ENCODE data around the gene TPRA1. TPM values are rescaled to one million over a fixed set of nuclear protein-coding genes. Genes with fewer than 3 reads are reported as not detected.
A peak's percentile ranks its signal among the peaks of the same experiment; 100 is the strongest.

Gene TPRA1
- total RNA-seq, 1 donor, result 40.6 TPM

DNA sequence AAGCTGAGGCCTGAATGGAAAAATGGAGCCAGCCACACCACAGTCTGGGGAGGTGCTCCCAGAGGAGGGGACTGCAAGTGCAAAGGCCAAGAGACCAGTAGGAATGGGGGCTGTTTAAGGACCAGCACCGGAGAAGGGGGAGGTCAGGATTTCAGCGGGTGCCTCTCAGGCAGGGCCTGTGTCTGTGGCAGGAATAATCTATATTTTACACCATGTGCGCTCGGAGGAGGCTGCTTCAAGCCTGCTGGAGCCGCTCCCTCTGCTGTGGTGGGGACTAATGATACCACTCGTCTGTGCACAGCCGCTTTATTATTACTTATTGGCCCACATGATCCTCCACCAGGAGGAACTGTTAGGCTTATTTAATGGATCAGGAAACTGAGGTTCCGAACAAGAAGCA lies 45.3 kb downstream of the TPRA1 start:
- no peak for DNase-seq (ENCODE audit: low read depth)
- H3K4me3 ChIP-seq (ENCODE audit: low read depth, low read length), result no peak overlapping the region
- TF ChIP-seq, protein P1, sequence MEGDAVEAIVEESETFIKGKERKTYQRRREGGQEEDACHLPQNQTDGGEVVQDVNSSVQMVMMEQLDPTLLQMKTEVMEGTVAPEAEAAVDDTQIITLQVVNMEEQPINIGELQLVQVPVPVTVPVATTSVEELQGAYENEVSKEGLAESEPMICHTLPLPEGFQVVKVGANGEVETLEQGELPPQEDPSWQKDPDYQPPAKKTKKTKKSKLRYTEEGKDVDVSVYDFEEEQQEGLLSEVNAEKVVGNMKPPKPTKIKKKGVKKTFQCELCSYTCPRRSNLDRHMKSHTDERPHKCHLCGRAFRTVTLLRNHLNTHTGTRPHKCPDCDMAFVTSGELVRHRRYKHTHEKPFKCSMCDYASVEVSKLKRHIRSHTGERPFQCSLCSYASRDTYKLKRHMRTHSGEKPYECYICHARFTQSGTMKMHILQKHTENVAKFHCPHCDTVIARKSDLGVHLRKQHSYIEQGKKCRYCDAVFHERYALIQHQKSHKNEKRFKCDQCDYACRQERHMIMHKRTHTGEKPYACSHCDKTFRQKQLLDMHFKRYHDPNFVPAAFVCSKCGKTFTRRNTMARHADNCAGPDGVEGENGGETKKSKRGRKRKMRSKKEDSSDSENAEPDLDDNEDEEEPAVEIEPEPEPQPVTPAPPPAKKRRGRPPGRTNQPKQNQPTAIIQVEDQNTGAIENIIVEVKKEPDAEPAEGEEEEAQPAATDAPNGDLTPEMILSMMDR (IDR thresholded peaks at IDR 0.05; ENCODE audit: insufficient read depth, low read depth, low read length), result no peak

DNA sequence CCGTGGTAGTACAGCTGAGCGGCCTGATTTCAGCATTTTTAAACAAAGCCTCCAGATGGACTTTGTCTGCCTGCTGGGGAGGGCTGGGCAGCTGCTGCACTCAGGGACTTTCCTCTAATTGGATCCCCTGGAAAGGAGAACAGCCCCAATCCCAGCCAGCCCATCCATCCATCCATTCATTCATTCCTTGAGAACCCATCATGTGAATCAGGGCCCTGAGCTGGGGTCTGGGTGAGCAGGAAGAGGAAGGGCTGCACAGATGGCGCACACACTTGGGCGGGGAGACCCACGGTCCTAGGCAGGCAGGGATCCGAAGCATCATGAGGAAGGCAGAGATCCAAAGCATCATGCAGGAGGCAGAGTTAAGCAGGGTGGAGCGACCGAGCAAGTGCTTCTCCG lies 45.7 kb downstream of the TPRA1 start:
- H3K4me3 ChIP-seq (ENCODE audit: low read depth, low read length), result no peak overlapping the region
- TF ChIP-seq, protein P1 (IDR thresholded peaks at IDR 0.05; ENCODE audit: insufficient read depth, low read depth, low read length), result no peak
- DNase-seq (ENCODE audit: low read depth), result no peak

DNA sequence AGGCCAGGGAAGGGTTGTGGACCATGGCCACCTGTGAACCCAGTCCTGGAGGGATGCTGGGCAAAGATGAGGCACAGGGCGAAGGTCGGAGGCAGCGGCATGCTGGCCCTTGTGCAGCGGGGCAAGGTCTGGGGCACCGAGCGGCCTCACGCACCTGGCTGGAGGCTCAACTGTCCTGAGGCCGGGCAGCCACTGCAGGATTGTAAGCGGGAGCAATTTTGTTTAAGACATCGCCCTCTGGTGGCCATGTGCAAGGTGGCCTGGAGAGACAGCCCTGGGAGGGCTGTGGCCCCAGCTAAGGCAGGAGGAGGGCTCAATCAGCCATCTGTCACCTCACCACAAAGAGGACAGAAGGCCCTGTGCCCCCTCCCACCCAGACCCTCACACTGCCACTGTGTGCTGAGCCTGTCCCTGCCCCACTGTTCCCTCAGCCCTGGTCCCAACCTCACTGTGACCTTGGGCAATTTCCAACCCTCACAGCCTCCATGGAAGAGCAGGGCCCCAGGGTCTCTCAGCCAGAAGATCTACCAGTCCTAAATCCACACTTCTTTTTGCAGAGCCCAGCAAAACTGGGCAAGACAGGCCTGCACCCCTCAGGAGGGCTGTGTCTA lies 46.2 kb downstream of the TPRA1 start:
- peak; percentile 59 for DNase-seq (ENCODE audit: low read depth)
- TF ChIP-seq, protein P1 (IDR thresholded peaks at IDR 0.05; ENCODE audit: insufficient read depth, low read depth, low read length), result peak; percentile 80
- H3K4me3 ChIP-seq (ENCODE audit: low read depth, low read length), result no peak overlapping the region

DNA sequence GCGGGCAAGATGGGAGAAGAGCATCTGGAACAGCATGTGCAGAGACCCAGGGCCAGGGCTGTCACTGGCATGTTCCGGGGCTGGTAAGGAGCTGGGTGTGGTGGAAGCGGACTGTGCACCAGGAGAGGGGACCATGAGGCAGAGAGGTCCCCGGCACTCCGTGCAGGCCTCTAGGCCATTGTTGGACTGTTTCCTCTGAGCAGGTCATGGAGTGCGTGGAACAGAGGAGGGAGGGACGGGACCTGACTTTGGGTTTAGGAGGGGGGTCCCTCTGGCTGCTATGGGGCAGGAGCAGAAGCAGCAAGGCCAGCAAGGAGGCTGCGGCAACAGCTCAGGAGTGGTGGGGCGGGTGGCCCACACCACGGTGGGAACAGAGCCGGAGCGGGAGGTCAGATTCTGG lies 47.1 kb downstream of the TPRA1 start:
- no peak overlapping the region for H3K4me3 ChIP-seq (ENCODE audit: low read depth, low read length)
- DNase-seq (ENCODE audit: low read depth), result no peak
- TF ChIP-seq, protein P1 (IDR thresholded peaks at IDR 0.05; ENCODE audit: insufficient read depth, low read depth, low read length), result no peak

DNA sequence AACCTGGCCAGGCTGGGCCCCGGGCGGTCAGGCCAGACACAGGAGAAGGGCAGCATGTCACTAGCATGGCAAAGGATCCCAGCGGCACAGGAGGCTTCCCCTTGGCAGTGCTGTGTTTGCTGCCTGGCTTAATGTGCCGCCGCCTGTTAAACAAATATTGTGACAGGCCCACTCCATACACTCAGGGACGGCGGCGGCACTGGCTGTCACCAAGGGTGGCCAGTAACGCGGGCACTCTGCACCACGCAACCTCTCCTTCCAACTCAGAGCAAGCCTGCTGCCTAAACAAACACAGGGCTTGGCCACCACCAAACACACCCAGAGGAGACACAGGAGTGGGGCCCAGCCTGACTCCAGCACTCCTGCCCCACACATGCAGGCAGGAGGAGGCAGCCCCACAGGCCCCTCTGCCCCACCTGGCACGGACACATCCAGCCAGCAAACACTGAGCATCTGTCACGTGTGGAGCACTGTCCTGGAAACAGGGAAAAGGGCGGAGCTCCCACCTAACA lies 48.0 kb downstream of the TPRA1 start:
- H3K4me3 ChIP-seq (ENCODE audit: low read depth, low read length), result no peak overlapping the region
- DNase-seq (ENCODE audit: low read depth), result no peak
- TF ChIP-seq, protein P1 (IDR thresholded peaks at IDR 0.05; ENCODE audit: insufficient read depth, low read depth, low read length), result no peak

DNA sequence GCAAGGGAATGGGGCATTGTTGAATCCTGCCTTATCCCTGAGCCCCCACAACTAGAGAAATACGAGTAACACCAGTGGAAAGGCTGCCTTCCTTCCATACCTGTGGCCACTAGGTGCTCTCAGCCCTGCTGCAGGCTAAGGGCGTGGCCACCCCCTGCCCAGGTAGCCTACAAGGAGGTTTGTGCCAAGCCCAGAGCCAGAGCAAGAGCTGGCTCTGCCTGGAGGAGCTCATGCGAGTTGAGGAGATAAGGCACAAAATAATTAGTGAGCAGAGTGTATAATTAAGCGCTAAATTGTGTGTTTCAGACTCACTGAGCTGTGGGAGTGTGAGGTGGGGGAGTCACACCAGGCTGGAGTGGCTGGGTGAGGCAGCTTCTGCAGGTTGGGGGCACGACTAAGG lies 49.2 kb downstream of the TPRA1 start:
- TF ChIP-seq, protein P1 (IDR thresholded peaks at IDR 0.05; ENCODE audit: insufficient read depth, low read depth, low read length), result no peak
- no peak for DNase-seq (ENCODE audit: low read depth)
- H3K4me3 ChIP-seq (ENCODE audit: low read depth, low read length), result no peak overlapping the region

Measured in fibroblast of villous mesenchyme (primary cell).